GM12865 (cell line): ENCODE measurements around the gene NEIL3.

Experiments
- DNase-seq: peaks from one replicate; pipeline ENCODE4 v3.0.0; 2010; ENCODE audit warnings: low read depth
- H3K4me3 ChIP-seq: 2 replicates; pipeline ENCODE4 v1.5.1; 2011; ENCODE audit warnings: mild to moderate bottlenecking, low read depth, low read length, control low read depth
- TF ChIP-seq, protein P1 (sequence below): IDR thresholded peaks from 2 replicates; pipeline ENCODE4 v1.5.1; 2011; ENCODE audit warnings: low read length, control low read depth, low read depth, inconsistent platforms; ENCODE audit not compliant: insufficient read depth; ENCODE audit errors: missing control alignments

Gene NEIL3

DNA sequence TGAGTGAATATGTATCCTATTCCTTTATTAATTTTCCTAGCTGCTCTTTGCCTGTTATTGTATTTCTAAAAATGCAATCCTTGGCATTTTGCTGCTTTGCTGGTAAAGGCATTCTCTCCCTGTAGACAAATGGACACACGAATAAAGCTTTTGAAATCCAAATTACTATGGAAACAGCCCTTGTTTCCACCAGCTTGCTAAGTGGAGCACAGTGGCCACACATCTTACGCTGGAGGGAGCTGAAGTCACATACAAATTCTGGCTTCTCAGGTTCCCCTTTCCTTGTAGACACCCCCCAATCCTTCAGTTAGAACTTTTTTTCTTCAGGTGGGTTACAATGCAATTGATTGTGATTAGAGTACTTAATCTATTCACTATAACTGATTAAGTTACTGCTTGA lies 66.3 kb downstream of the NEIL3 start:
- peak; percentile 18 for DNase-seq
- TF ChIP-seq, protein P1, sequence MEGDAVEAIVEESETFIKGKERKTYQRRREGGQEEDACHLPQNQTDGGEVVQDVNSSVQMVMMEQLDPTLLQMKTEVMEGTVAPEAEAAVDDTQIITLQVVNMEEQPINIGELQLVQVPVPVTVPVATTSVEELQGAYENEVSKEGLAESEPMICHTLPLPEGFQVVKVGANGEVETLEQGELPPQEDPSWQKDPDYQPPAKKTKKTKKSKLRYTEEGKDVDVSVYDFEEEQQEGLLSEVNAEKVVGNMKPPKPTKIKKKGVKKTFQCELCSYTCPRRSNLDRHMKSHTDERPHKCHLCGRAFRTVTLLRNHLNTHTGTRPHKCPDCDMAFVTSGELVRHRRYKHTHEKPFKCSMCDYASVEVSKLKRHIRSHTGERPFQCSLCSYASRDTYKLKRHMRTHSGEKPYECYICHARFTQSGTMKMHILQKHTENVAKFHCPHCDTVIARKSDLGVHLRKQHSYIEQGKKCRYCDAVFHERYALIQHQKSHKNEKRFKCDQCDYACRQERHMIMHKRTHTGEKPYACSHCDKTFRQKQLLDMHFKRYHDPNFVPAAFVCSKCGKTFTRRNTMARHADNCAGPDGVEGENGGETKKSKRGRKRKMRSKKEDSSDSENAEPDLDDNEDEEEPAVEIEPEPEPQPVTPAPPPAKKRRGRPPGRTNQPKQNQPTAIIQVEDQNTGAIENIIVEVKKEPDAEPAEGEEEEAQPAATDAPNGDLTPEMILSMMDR = peak; percentile 12

DNA sequence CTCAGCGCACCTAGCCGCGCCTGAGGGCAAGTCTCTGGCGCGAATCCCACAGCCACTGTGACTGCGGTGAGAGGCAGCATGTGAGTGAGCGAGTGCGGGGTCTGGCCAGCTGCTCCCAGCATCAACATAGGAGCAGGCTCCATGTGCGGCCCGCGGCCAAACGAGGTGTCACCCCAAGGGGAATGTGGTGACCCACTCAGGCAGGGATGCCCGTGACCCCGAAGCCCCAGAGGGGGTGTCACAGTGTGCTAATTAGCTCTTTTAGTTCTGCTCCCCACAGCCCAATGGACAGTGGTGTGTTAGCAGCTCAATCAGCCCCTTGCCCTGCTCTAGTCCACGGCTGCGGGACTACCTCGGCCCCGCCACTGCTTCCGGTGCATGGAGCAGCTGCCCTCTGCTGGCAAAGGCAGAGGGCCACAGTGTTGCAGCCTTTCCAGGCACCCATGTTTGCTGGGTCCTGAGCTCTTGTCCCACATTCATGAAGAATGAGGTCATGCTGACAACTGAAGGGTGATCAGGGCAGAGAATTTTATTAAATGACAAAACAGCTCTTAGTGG lies 71.1 kb downstream of the NEIL3 start:
- no peak overlapping the region for H3K4me3 ChIP-seq
- DNase-seq = peak; percentile 29
- TF ChIP-seq, protein P1 = peak; percentile 24

More for the DNA sequence above, 66.3 kb downstream of the NEIL3 start:
- H3K4me3 ChIP-seq = no peak overlapping the region

DNA sequence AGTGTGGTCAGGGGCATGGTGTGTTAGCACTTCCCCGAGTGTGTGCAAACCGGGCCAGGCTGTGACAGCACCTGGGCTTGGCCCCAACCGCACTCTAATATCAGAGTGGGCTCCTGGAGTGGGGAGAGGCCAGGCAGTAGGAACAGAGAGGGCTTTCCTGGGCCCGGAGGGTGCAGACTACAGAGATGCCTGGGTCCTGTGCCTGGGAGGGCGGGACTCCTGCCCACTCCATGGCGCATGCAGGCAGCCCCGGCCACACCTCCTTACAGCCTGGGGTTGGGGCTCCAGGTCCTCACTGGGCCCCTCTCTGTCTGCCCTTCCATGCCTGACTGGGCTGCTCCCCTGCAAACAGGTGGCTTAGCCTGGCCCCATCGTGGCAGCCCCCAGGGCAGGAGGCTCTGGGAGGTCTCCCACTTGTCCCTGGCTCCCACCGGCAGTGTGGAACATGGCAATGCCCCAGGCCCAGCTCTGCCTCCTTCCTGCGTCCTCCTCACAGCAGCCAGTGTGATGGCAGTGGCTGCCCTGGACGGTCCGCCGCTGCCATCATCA lies 72.2 kb downstream of the NEIL3 start:
- no peak overlapping the region for H3K4me3 ChIP-seq
- DNase-seq = no peak
- TF ChIP-seq, protein P1 = no peak

DNA sequence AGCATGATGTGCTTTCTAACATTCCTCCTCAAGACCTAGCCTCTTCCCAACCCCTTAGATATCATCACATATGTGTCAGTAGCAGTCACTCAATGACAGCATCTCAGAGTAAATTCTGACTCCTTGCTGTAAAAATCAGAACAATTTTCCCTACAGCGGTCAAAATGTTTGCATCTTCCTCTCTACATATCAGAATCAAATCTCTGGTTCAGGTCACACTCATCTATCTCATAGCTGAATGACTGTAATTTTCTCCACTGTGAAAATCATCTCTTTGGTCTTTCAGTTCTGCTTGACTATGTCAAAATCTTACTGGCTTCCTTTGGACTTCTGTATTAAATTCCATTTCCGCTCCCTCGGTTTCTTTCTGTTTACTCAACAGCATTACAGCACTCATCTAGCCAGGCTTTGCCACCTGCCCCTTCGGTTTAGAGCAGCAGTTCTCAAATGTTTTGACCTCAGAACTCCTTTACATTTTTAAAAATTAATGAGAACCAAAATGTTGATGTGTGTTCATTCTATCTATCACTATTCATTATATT lies 75.3 kb downstream of the NEIL3 start:
- no peak for DNase-seq
- TF ChIP-seq, protein P1 = no peak

DNA sequence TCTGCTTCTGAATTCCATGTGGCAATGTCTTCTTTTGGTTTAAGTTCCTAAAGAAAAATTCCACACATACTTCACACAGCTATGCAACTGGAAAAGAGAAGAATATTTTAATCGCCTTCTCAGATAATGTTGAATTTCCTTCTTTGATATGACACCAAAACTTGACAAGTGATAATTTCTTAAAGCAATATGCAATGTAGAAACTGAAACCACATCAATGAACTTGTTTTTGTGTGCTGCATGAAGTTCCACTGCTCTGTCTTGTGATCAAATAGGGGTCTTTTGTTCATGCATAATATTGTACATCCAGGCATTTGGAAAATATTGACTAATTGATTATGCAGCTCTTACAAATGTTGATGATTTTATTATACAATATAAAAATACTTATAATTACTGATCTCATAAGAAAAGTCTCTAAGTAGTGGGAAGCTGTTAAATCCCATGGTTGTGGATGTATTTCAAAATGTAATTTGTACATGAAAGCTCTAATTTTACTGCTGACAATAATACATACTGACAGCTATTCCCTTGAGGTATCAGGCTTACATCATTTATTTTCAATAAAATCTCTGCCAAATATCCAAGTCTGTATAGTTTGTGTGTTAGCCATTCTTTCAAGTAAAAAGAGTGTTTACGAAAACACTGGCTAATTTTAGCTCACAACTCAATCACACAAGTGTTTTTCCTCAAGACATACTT lies 76.1 kb downstream of the NEIL3 start:
- TF ChIP-seq, protein P1 = no peak
- DNase-seq = no peak
- no peak overlapping the region for H3K4me3 ChIP-seq

More for the DNA sequence above, 75.3 kb downstream of the NEIL3 start:
- no peak overlapping the region for H3K4me3 ChIP-seq

DNA sequence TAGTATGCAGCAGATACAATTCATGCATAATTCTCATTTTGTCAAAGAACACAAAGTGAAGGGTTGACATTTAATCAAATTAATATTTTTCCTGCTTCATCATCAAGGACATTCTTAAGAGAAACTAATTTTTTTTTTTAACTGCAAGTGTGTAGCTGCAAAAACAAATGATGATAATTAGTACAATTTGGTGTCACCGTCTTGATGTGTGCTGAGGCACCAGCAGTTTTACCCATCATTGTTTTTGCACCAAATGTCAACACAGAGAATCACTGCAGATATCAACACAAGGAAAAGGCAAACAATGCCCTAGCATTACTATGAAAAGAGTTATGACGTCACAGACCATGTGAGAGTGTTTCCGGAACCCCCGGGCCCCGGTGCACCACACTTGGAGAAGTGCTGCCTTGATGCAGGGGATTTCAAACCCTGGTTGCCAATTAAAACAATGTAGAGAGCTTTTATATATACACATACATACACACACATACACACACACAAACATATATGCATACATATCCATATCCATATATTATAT lies 76.7 kb downstream of the NEIL3 start:
- H3K4me3 ChIP-seq = no peak overlapping the region
- no peak for DNase-seq
- TF ChIP-seq, protein P1 = no peak
